Mesothelial cell of epicardium (in vitro differentiated cells): Measurements from ENCODE around the gene OSBPL6. TPM values are rescaled to one million over a fixed set of nuclear protein-coding genes. Genes with fewer than 3 reads are reported as not detected.
"Not testable (repeated sequence)": the region's sequence is repeated elsewhere in the genome, so short reads cannot be mapped to it uniquely, and the experiment has no call there.

Experiments used
- DNase-seq, 2 experiments: peaks; one replicate each; pipeline ENCODE4 v3.0.0; 2021; ENCODE audit warnings: low spot score in 2 of 2; ENCODE audit not compliant: unreplicated experiment in 2 of 2
- H3K27ac Mint-ChIP-seq: 2 replicates; pipeline ENCODE4 v1.8.0; 2021; ENCODE audit warnings: mixed read lengths
- H3K27me3 Mint-ChIP-seq: 2 replicates; pipeline ENCODE4 v1.8.0; 2021; ENCODE audit warnings: low read depth, mixed read lengths
- H3K36me3 Mint-ChIP-seq: 2 replicates; pipeline ENCODE4 v1.8.0; 2021; ENCODE audit warnings: mixed read lengths
- H3K4me1 Mint-ChIP-seq: 2 replicates; pipeline ENCODE4 v1.8.0; 2021; ENCODE audit warnings: mixed read lengths
- H3K4me3 Mint-ChIP-seq: 2 replicates; pipeline ENCODE4 v1.8.0; 2021; ENCODE audit warnings: mild to moderate bottlenecking, moderate library complexity, mixed read lengths
- H3K9me3 Mint-ChIP-seq: 2 replicates; pipeline ENCODE4 v1.8.0; 2021; ENCODE audit warnings: mixed read lengths
- CTCF ChIP-seq: fragments of 200-600 bp; sonication (generic); IDR thresholded peaks from one replicate; pipeline ENCODE4 v1.5.0; 2021; ENCODE audit warnings: antibody characterized with exemption; ENCODE audit not compliant: unreplicated experiment
- total RNA-seq: library from RNA; stranded (reverse); gene quantifications from 3 replicates; pipeline ENCODE4 v1.2.1, GENCODE V29; 2021

OSBPL6 gene
- total RNA-seq, 1 donor from 2014 or later: 2.8 TPM

DNA sequence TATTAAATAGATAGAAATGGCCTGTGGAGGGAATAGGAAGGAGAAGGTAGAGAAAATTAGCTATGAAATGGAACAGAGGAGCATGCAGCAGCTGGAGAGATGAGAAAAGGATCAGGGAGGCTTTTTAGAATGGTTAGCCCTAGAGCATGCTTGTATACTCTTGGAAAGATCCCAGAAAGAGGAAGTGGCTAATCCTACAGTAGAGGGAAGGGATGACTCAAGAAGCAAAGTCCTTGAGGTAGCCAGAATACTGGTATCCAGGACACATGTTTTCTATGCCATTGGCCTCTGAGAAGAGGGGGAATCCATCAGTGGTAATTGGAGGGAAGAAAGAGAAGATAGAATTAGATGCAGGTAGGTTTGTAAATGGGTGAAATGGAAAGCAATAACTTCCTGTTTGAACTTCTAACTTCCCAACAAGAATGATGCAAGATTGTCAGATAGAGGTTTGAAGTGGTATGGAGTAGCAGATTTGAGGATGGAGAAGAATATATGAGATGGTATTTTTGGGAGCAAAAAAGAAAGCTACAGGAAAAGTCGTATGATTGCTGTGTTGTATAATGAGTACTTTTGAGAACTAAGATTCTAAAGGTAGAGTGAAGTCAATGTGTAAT, 17.1 kb upstream of the OSBPL6 start:
- Mint-ChIP-seq H3K36me3 (no peaks in the 10 kb centered on the region), H3K4me1 (no peaks in the 10 kb centered on the region), H3K27me3 (peaks cover 2% of the 10 kb centered on the region), H3K27ac (no peak overlapping the region), H3K4me3 (no peak overlapping the region), H3K9me3 (peaks cover 13% of the 10 kb centered on the region)
- DNase-seq: no peak
- no peak for TF ChIP-seq CTCF

DNA sequence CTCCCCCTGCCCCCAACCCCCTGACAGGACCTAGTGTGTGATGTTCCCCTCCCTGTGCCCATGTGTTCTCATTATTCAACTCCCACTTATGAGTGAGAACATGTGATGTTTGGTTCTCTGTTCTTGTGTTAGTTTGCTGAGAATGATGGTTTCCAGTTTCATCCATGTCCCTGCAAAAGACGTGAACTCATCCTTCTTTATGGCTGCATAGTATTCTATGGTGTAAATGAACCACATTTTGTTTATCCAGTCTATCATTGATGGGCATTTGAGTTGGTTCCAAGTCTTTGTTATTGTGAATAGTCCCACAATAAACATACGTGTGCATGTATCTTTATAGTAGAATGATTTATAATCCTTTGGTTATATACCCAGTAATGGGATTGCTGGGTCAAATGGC, 13.7 kb upstream of the OSBPL6 start:
- H3K27me3 Mint-ChIP-seq, H3K4me1 Mint-ChIP-seq, H3K4me3 Mint-ChIP-seq, H3K27ac Mint-ChIP-seq, H3K36me3 Mint-ChIP-seq, DNase-seq: not testable (repeated sequence)
- peaks cover 11% of the 10 kb centered on the region for H3K9me3 Mint-ChIP-seq

GRCh38 chr2:178187861-178188260, 6.5 kb upstream of the OSBPL6 start:
- no peak for DNase-seq
- no peaks in the 10 kb centered on the region for H3K36me3 Mint-ChIP-seq
- H3K9me3 Mint-ChIP-seq: peaks cover 17% of the 10 kb centered on the region
- no peak overlapping the region for H3K27ac Mint-ChIP-seq
- no peak overlapping the region for H3K4me3 Mint-ChIP-seq
- H3K4me1 Mint-ChIP-seq: no peaks in the 10 kb centered on the region
- H3K27me3 Mint-ChIP-seq: peaks cover 21% of the 10 kb centered on the region
- TF ChIP-seq CTCF: no peak

GRCh38 chr2:178188466-178188865, 5.8 kb upstream of the OSBPL6 start:
- Mint-ChIP-seq H3K9me3 (peaks cover 17% of the 10 kb centered on the region), H3K4me3 (no peak overlapping the region), H3K27me3 (peaks cover 27% of the 10 kb centered on the region), H3K36me3 (no peaks in the 10 kb centered on the region), H3K4me1 (peaks cover 2% of the 10 kb centered on the region), H3K27ac (no peak overlapping the region)
- DNase-seq: no peak
- TF ChIP-seq CTCF: no peak

DNA sequence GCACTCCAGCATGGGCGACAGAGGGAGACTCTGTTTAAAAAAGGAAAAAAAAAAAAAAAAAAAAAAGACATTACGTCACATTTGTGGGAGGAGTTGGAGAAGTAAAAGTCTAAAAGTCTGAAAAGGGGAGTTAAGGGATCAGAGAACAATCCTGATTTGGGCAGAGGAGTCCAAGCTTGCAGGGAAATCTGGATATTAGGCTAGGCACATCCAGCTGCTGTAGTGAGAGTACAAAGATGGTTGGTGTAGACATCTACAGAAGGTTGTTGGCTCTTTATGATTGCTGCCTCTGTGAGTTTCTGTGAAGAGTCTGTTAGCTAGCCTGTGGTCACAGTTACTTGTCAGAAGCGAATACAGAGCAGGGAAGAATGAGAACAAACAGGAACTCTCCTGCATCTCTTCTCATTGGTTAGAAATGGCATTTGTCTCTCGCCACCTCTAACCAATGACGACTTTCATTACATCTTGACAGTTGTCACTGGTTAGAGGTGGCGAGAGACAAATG, 3.3 kb upstream of the OSBPL6 start:
- H3K27me3 Mint-ChIP-seq: peaks cover 38% of the 10 kb centered on the region

DNA sequence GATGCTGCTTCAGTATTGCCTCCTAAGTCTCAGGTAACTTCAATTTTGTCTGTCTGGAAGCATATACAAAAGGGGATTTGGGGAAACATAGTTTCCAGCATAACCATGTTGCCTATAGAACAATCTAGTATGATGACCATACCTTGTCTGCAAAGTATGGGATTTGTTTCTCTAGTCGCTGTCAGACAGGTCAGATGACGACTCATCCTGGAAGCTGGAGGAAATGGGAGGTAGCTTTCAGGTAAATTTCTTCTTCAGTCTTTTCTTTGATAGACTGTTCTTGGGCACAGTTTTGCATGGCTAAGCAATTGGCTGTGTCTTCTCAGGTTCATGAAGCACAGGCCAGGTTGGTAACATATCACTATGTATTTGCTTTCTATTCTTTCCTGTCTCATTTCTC, 2.8 kb upstream of the OSBPL6 start:
- Mint-ChIP-seq H3K4me3 (no peak overlapping the region), H3K4me1 (peaks cover 10% of the 10 kb centered on the region), H3K9me3 (no peaks in the 10 kb centered on the region), H3K36me3 (no peaks in the 10 kb centered on the region), H3K27ac (no peak overlapping the region), H3K27me3 (peaks cover 41% of the 10 kb centered on the region)
- DNase-seq: no peak
- TF ChIP-seq CTCF: no peak

More for the DNA sequence above, 3.3 kb upstream of the OSBPL6 start:
- Mint-ChIP-seq H3K9me3 (peaks cover 3% of the 10 kb centered on the region), H3K4me1 (peaks cover 10% of the 10 kb centered on the region), H3K4me3 (no peak overlapping the region), H3K27ac (no peak overlapping the region), H3K36me3 (no peaks in the 10 kb centered on the region)
- TF ChIP-seq CTCF: no peak
- no peak for DNase-seq
